SH-SY5Y (cell line): ENCODE measurements around the gene CYB5R2.

ENCODE experiments used
- GATA2 ChIP-seq: IDR thresholded peaks from 2 replicates; pipeline ENCODE4 v1.6.1; 2011; ENCODE audit warnings: mild to moderate bottlenecking, low read depth, low read length
- GATA3 ChIP-seq: IDR thresholded peaks from 2 replicates; pipeline ENCODE4 v1.6.1; 2011; ENCODE audit warnings: low read depth, mild to moderate bottlenecking, low read length, moderate library complexity

GRCh38 chr11:7622721-7623120 is 50.6 kb downstream of the CYB5R2 start:
- TF ChIP-seq GATA2 (no peak), GATA3 (no peak)
